GM19452 (cell line): ENCODE results near the gene FAM216A.
"Not testable (repeated sequence)": the region's sequence is repeated elsewhere in the genome, so short reads cannot be mapped to it uniquely, and the experiment has no call there.

Experiments
- ATAC-seq: cut with Tn5 transposase; IDR thresholded peaks from one replicate; pipeline ENCODE4 v1.9.1; 2021; ENCODE audit not compliant: unreplicated experiment

The FAM216A gene

DNA sequence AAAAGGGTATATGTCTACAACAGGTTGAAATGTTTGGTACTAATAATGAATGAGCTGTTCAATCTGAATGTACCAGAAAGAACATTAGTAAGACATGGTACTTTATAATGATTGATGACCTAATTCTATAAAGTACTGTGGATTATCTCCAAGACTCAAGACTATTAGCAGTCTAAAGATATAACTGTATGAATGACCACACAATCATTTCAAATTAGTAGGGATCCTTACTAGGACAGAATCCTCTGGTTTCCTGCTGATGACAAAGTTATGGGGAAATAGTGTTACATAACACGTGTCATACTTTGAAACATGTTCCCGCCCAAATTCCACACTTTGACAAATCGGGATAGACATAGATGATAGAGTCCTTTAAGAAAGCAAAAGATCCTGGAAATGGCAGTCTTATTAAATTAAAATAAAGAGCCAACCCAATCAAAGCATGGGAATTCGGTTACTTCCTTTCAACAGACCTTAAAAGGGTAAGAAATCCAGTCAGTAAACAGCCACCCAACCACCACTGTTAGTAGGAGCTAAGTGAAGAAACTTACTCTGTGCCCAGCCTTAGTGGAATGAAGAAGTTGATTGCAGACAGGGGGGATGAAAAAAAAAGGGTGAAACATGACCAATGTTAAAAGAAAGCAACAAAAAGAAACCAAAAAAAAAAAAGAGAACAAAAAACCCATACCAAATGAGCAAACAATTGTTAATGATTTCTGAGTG is 30.5 kb downstream of the FAM216A start:
- no peak for ATAC-seq

DNA sequence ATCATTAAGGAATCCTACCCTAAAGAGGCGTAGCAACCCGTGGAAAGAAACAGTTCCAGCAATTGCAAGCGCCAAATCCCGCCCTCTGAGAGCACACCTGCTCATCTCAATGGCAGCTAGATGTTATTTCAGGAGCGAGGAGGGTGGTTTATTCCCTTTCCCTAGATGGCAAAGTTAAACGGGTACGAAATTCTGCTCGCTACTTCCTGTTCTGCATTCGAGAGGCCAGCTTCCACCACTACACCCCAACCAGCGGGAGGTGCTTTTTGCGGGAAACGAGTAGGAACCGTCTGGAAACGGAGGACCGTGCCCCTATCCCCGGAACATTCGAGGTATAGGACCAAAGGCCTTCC is 32.7 kb downstream of the FAM216A start:
- ATAC-seq, result peak; percentile 7

DNA sequence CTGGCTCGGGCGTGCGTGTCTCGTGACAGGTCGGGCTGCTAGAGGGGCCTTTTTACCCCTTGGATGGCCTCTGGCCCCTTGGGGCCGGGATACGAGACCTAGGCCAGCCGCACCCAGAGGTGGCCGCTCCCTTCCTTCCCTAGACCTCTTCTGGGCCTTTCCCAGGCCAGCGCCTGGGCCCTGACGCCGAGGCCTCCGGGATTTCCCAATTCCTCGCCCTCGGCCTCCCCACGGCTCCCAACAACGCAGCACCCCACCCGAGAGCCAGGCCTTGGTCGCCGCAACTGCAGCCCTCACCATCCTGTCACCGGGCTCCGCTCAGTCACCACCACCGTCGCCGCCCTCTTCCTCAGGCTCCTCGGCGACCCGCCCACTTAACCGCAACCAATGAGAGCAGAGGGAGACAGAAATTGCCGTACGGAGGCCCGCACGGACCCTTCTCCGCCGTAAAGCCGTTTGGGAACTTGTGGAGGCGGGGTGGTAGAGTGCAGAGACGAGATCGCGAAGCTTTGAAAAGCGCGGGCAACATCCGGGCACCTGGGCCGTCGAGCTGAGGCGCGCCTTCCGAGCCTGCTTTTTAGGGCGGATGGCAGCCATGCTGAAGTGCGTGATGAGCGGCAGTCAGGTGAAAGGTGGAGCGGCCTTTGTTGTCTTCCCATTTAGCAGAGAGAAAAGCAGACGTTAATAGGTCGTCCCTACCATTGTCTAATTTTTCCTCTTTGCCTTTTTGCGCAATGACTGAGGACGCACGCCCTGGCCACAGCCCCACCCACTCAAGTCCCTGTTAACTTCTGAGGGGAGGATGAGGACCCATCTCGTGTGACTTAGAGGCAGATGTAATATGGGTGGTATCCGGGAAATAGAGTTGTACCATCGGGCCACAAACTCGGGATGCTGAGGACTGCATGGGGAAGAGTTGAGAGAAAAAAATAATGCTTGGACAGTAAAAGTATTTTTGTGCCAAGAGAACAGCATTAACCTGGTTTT is 33.4 kb downstream of the FAM216A start, which contains the start of the genes RAD9B and VPS29:
Gene RAD9B (plus strand): TSS at position 580 of the 987 bp plus-strand sequence. CDS start 7 bp downstream, at position 587.
Gene VPS29 (minus strand): TSS at position 360 of the 987 bp plus-strand sequence. CDS start 60 bp downstream, at position 300.
- ATAC-seq, result peak; percentile 83

DNA sequence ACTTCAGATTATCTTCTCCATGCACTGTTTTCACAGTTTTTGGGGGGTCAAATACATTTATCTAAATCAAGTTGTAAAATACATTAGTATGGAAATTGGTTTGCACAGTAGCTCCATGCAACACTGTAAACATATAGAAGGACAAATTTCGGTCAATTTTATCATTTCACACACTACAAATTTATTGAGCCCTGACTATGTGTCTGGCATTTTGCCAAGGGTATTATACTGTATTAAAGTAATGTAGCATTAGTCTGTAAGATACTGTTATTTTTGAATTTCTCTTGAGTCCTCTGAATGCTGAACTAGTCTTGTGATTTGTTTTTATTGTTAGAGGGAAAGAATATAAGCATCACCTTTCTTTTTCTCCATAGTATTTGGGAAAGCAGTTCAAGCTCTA is 34.8 kb downstream of the FAM216A start:
- no peak for ATAC-seq

DNA sequence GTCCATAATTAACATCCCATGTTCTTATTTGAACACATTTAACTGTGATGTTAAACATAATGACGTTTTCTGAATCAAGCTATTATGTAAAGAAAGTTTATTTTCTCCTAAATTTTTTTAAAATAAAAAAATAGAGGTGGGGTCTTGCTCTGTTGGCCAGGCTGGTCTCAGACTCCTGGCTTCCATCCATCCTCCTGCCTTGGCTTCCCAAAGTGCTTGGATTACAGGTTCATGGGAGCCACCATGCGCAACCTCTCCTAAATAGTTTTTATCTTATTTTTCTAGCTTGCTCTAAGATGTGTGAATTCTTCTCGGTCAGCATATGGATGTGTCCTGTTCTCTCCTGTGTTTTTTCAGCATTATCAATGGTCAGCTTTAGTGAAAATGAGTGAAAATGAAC is 36.7 kb downstream of the FAM216A start:
- ATAC-seq, result no peak

DNA sequence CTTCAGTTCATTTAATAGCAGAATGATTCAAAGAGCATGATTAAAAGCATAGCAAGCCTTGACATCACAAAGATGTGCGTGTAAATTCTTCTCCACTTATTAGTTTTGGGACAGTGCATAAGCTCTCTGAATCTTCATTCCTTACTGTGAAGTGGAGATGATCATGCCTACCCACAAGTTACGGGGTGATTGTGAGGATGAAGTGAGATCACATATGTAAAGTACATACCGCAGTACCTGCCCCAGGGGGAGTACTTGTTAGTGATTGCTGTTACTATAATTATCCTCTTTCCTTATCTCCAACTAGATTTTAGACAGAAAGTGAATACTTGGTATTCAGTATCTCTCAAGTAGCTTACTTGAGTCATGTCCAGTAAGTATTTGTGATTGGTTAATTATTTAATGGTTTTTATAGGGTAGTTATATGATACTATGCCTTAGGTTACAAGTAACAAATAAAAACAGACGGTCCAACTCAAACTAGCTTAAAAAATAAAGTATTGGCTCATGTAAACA is 39.5 kb downstream of the FAM216A start:
- no peak for ATAC-seq

DNA sequence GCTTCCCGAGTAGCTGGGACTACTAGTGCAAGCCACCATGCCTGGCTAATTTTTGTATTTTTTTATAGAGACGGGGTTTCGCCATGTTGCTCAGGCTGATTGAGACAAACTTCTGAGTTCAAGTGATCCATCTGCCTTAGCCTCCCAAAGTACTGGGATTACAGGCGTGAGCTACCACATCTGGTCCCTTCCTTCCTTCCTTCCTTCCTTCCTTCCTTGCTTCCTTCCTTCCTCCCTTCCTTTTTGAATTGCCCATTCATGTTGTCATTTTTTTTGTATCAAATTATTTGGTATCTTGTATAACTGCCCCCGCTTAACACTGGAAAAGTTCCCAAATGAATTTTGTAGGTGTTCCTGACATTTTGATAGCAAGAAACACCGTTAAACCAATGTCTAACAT is 45.2 kb downstream of the FAM216A start:
- no peak for ATAC-seq

DNA sequence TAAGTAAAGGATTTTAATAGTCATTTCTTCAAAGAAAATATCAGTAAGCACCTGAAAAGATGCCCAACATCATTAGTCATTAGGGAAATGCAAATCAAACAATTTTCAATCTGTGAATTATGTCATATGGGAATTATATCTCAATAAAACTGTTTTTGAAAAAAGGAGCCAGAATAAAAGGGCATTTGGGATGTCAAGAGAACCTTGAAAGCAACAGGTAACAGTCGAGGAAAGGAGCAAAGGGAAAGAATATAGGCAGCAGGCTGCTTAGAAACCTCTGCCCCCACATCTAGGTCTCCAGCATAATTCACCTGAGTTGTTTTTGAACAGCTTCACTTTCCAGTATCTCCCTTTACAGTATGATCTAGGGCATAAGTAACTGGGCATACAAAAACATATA is 45.7 kb downstream of the FAM216A start:
- ATAC-seq, result no peak

DNA sequence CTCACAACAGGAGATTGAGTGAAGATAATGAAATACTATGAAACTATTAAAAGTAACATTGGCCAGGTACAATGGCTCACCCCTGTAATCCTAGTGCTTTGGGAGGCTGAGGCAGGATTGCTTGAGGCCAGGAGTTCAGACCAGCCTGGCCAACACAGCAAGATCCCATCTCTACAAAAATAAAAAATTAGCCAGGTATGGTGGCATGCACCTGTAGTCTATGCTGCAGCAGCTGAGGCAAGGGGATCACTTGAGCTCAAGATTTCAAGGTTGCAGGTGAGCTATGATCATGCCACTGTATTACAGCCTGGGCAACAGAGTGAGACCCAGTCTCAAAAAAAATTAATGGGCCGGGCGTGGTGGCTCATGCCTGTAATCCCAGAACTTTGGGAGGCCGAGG is 48.4 kb downstream of the FAM216A start:
- ATAC-seq, result no peak

DNA sequence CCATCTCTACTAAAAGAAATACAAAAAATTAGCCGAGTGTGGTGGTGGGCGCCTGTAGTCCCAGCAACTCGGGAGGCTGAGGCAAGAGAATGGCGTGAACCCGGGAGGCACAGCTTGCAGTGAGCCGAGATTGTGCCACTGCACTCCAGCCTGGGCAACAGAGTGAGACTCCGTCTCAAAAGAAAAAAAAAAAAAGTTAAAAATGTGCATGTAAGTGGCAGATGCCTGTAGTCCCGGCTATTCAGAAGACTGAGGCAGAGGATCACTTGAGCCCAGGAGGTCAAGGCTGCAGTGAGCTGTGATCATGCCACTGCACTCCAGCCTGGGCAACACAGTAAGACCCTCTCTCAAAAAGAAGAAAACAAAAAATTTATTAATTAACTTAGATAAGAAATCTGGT is 49.4 kb downstream of the FAM216A start:
- not testable (repeated sequence) for ATAC-seq

DNA sequence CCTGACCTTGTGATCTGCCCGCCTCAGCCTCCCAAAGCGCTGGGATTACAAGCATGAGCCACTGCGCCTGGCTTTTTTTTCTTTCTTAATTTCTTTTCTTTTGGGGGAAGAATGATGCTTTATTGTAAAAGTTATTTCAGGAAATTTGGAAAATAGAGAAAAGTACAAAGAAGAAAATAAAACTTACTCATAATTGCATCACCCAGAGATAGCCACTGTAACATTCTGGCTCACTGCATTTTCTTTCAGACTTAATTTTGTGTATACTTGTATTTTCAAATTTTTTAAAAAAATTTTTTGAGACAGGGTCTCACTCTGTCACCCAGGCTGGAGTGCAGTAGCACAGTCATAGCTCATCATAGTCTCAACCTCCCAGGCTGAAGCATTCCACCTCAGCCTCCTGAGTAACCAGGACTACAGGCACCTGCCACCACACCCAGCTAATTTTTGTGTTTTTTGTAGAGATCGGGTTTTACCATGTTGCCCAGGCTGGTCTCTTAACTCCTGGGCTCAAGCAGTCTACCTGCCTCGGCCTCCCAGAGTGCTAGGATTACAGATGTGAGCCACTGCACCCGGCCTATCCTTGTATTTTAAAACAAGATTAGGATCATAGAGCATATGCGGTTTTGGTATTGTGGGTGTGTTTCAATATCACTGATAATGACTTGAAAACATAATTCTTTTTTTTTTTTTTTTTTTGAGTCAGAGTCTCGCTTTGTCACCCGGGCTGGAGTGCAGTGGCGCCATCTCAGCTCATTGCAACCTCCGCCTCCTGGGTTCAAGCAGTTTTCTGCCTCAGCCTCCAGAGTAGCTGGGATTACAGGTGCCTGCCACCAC is 52.4 kb downstream of the FAM216A start:
- ATAC-seq, result not testable (repeated sequence)

DNA sequence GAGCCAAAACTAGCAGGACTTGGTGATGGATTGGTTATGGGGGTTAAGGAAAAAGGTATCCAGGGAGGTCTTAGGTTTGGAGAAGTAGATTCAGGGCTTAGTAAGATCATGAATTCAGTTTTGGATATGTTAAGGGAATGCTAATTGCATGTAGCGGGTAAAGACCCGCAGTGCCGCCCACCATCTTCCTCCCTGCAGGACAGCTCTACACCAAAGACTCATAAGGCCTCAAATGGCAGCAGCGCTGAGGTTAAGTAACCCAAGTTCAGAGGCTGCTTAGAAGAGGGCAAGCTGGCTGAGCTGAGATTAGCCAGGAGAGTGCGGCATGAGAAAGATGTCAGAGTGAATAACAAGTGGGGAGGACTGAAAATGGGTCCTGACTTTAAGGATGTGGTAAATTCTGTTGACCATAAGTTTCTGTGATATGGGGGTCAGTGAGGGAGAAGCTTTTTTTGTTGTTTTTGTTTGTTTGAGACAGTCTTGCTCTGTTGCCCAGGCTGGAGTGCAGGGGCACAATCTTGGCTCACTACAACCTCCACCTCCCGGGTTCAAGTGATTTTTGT is 59.7 kb downstream of the FAM216A start:
- no peak for ATAC-seq

DNA sequence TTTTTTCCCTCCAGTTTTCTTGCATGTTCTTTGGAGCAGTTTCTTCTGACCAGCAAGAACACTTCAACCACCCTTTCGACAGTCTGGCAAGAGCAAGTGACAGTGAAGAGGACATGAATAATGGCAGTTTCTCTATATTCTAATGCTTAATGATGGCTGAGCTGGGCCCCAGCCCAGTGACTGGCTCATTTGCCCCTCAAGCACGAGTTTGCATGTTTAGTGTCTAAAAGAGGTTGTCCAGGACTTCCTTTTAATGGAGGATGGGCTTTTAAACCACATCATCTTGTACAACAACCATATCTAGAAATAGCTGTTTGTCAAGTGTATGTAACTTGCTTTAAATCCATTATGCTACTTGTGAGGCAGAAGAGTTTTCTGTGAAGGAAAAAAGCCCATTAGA is 61.9 kb downstream of the FAM216A start:
- ATAC-seq, result no peak

DNA sequence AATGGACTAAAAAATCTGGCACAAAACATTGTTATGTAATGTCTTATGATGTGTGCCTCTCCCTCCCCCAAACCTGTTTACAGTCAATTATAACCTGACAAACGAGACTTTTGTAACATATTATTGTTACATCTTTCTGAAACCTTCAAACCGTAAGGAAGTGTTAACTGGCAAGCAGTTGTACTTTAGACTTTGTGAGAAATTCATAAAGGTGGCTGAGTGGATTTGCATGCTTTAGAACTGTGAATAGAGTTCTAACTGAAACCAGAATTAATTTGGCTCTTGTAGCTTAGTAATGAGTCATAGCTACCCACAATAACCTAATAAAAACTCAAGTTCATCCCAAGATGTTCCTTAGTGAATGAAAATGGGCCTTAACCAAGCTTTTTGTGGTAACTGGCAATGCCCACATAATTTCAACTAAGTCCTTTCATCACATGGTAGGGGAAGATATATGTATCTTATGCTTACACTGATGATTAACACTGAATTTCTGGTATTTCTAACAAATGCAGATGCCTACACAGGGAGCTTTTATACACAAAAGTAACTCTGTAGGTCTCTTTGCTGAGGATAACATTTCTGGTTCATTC is 63.2 kb downstream of the FAM216A start:
- peak; percentile 84 for ATAC-seq

DNA sequence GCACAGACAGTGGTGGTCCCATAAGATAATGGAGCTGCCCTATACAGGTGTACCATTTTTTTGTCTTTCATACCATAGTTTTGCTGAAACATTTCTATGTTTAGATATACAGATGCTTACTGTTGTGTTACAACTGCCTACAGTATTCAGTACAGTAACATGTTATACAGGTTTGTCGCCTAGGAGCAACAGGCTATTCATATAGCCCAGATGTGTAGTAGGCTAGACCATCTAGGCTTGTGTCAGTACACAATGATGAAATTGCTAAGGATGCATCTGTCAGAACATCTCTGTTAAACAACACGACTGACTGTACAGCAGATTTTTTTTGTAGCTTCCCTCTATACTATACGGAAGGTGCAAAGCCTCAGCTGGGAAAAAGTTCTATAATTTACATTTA is 64.0 kb downstream of the FAM216A start:
- ATAC-seq, result no peak

DNA sequence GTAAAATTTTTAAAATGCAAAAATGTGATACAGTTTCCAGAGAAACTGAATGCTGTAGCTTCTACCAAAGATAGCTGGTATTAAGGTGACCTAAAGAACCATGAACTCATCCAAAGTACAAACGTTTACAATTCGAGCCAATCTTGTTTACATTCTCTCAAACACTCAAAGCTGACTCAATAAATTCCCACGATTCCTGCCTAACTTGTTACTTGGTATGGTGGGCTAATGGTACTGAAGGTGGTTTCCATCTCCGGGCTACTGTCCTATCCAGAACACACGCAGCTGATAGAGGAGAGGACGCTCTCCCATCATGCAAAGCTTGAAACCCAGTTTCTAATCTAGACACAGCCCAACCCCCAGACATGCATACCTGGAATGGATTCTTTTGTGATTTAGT is 65.0 kb downstream of the FAM216A start:
- ATAC-seq, result no peak

DNA sequence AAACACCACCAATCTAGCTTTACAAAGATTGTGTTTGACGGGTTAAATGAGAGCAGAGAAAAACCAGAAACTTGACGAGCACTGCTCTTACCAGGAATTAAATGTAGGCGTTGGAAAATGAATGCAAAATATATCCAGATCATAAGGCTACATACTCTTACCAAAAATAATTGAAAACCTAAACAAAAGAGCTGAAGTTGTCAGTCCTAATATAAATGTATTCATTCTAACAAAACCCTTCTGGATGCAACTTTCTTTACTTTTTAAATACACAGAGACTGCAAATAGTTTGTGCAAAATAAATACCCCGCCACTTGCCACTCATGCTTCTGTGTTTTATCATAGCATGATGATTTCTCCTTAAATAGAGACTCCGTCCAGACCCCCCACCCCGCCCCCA is 66.2 kb downstream of the FAM216A start:
- no peak for ATAC-seq

DNA sequence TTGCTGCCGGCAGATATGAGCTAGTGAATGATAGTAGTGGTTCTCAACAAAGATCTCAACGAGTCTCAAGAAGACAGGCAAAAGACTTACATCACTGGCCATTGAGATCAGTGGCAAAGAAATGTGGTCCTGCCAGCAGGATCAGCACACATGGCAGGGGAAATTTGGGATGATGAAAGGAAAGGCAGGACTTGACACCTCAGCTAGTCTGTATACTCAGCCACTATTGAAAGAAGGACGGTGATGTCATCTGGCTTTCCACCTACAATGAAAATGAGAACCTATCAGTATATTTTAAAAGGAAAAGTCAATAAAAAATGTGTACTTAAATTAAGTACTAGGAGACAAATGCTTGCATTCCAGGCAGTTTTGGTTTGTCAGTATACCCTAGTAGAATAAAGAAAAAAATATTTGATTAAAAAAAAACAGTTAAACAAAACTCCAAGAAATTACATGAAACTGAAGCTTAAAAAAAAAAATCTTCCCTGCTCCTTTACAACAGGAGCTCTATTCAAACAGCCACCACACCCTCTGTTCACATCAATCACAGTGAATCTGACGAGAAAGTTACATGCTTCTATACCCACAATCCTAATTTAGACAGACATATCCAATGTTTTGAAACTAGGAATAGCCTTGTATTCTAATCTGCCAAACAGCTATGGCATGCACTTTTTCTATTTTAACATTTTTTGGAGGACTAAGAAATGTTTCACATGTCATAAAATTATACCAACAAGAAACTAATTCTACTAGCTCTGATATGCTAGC is 68.4 kb downstream of the FAM216A start:
- ATAC-seq, result no peak
